NOMO-1 (cell line): ENCODE measurements around the gene CFAP91.

ENCODE experiments used
- DNase-seq, 2 experiments: peaks; one replicate each; lab custom pipeline; 2025; ENCODE audit not compliant: unreplicated experiment in 2 of 2; lab: John Stamatoyannopoulos, UW

The CFAP91 gene

GRCh38 chr3:119738741-119739140, 35.9 kb downstream of the CFAP91 start:
- peak in 1 of 2 experiments; percentile 32 for DNase-seq

GRCh38 chr3:119741657-119742590, 39.1 kb downstream of the CFAP91 start:
- no peak for DNase-seq

- no peak for DNase-seq
These were observed 41.1 kb downstream of the CFAP91 start for GRCh38 chr3:119743921-119744320.

- no peak for DNase-seq
These were observed 43.1 kb downstream of the CFAP91 start for GRCh38 chr3:119745942-119746341.

GRCh38 chr3:119746423-119746822, 43.6 kb downstream of the CFAP91 start:
- no peak for DNase-seq

GRCh38 chr3:119747357-119747756, 44.5 kb downstream of the CFAP91 start:
- DNase-seq: no peak

- DNase-seq: no peak
These were observed 46.2 kb downstream of the CFAP91 start for GRCh38 chr3:119748991-119749390.

- DNase-seq: no peak
These were observed 48.6 kb downstream of the CFAP91 start for GRCh38 chr3:119751423-119751822.
